ENCODE results near the gene MZT2B. TPM values are rescaled to one million over a fixed set of nuclear protein-coding genes. Genes with fewer than 3 reads are reported as not detected.
A peak's percentile ranks its signal among the peaks of the same experiment; 100 is the strongest.
"Not testable (repeated sequence)": the region's sequence is repeated elsewhere in the genome, so short reads cannot be mapped to it uniquely, and the experiment has no call there.

Gene MZT2B
- total RNA-seq, 1 experiment from 2014 or later: 198 TPM

- not testable (repeated sequence) for H3K23ac ChIP-seq (ENCODE audit: insufficient read length, low read depth, low read length); H3K27me3 Mint-ChIP-seq (ENCODE audit: low read depth); H3K9ac ChIP-seq (ENCODE audit: extremely low read depth, insufficient read length, low read length); H2AK5ac ChIP-seq (ENCODE audit: insufficient read length, low read length); H3K79me2 ChIP-seq (ENCODE audit: insufficient read depth, low read length); H2BK20ac ChIP-seq (ENCODE audit: low read depth, low read length, poor library complexity, severe bottlenecking); DNase-seq; H3K79me1 ChIP-seq (ENCODE audit: insufficient read depth, low read depth, low read length, poor library complexity, severe bottlenecking); H3K9me3 Mint-ChIP-seq; H3T11ph ChIP-seq (ENCODE audit: low read length); H3K18ac ChIP-seq (ENCODE audit: insufficient read length, low read depth, low read length); H3K4me2 ChIP-seq (ENCODE audit: insufficient read depth, insufficient read length, low read length); H3K9me3 ChIP-seq (ENCODE audit: control insufficient read depth, low read depth, low read length); H4K20me1 ChIP-seq (ENCODE audit: control insufficient read depth, insufficient read depth, insufficient read length); H2BK15ac ChIP-seq (ENCODE audit: low read depth, low read length); H2AFZ ChIP-seq (ENCODE audit: low read length); H3K4me3 Mint-ChIP-seq; H3K56ac ChIP-seq (ENCODE audit: insufficient read length, low read depth, low read length); H3K14ac ChIP-seq (ENCODE audit: insufficient read depth, low read length); H2BK120ac ChIP-seq (ENCODE audit: low read depth, low read length, poor library complexity, severe bottlenecking); H3K4ac ChIP-seq (ENCODE audit: low read depth, low read length); H3K27me3 ChIP-seq (ENCODE audit: insufficient read depth, low read length); H2BK12ac ChIP-seq (ENCODE audit: insufficient read length, low read depth, low read length); H4K8ac ChIP-seq (replicated peaks; ENCODE audit: insufficient read length, low read depth, low read length); H3K4me1 Mint-ChIP-seq; H3K23me2 ChIP-seq (ENCODE audit: insufficient read length, low read depth, low read length, poor library complexity, severe bottlenecking); H4K5ac ChIP-seq (ENCODE audit: insufficient read length, low read depth, low read length); H4K91ac ChIP-seq (ENCODE audit: insufficient read length, low read depth, low read length); H3K27ac ChIP-seq (ENCODE audit: insufficient read length, low read depth, low read length); H3K4me1 ChIP-seq (ENCODE audit: insufficient read depth, low read length); H2BK5ac ChIP-seq (ENCODE audit: insufficient read length, low read length)
- Mint-ChIP-seq H3K36me3 (ENCODE audit: insufficient read depth in 1 of 3, low read depth in 3 of 3) (peaks cover 7 to 52% (median 35%) of the 10 kb centered on the region in 3 experiments; a peak in 6 of 7 replicates), H3K27ac (peak overlapping the region in 1 of 3 experiments; percentile 40; a peak in 1 of 7 replicates)
- no CpG with 5 or more reads among the region's 8 CpGs for WGBS (ENCODE audit: extremely low coverage, insufficient read length, low lambda C conversion rate)
Observed at GRCh38 chr2:130154423-130154770, 27.7 kb upstream of the MZT2B start.

All from H9 (cell line).